Measurements from ENCODE around the gene NUAK2.
A peak's percentile ranks its signal among the peaks of the same experiment; 100 is the strongest.

Gene NUAK2

GRCh38 chr1:205348554-205349487 is 27.3 kb upstream of the NUAK2 start:
- DNase-seq (ENCODE audit: extremely low read depth in 1 of 2, low read depth in 1 of 2), result no peak

GRCh38 chr1:205346956-205347574 is 25.5 kb upstream of the NUAK2 start:
- DNase-seq (ENCODE audit: extremely low read depth in 1 of 2, low read depth in 1 of 2), result no peak

GRCh38 chr1:205345761-205346160 is 24.2 kb upstream of the NUAK2 start:
- DNase-seq (ENCODE audit: extremely low read depth in 1 of 2, low read depth in 1 of 2), result no peak

GRCh38 chr1:205344066-205344928 is 22.8 kb upstream of the NUAK2 start:
- peak; percentile 5 to 21 for DNase-seq (ENCODE audit: extremely low read depth in 1 of 2, low read depth in 1 of 2)

- no peak for DNase-seq (ENCODE audit: extremely low read depth in 1 of 2, low read depth in 1 of 2)
Observed at GRCh38 chr1:205343431-205344065, 22.0 kb upstream of the NUAK2 start.

- DNase-seq (ENCODE audit: extremely low read depth in 1 of 2, low read depth in 1 of 2), result no peak
Observed at GRCh38 chr1:205342986-205343385, 21.4 kb upstream of the NUAK2 start.

- DNase-seq (ENCODE audit: extremely low read depth in 1 of 2, low read depth in 1 of 2), result no peak
Observed at GRCh38 chr1:205340676-205341075, 19.1 kb upstream of the NUAK2 start.

GRCh38 chr1:205339717-205340116 is 18.2 kb upstream of the NUAK2 start:
- no peak for DNase-seq (ENCODE audit: extremely low read depth in 1 of 2, low read depth in 1 of 2)

GRCh38 chr1:205339197-205339702 is 17.7 kb upstream of the NUAK2 start:
- no peak for DNase-seq (ENCODE audit: extremely low read depth in 1 of 2, low read depth in 1 of 2)

- DNase-seq (ENCODE audit: extremely low read depth in 1 of 2, low read depth in 1 of 2), result no peak
Observed at GRCh38 chr1:205338011-205338410, 16.5 kb upstream of the NUAK2 start.

GRCh38 chr1:205337481-205337880 is 15.9 kb upstream of the NUAK2 start:
- DNase-seq (ENCODE audit: extremely low read depth in 1 of 2, low read depth in 1 of 2), result no peak

- DNase-seq (ENCODE audit: extremely low read depth in 1 of 2, low read depth in 1 of 2), result peak; percentile 30 to 63
Observed at GRCh38 chr1:205335692-205336091, 14.1 kb upstream of the NUAK2 start.

- DNase-seq (ENCODE audit: extremely low read depth in 1 of 2, low read depth in 1 of 2), result no peak
Observed at GRCh38 chr1:205332015-205332791, 10.7 kb upstream of the NUAK2 start.

GRCh38 chr1:205330150-205330549 is 8.6 kb upstream of the NUAK2 start:
- DNase-seq (ENCODE audit: extremely low read depth in 1 of 2, low read depth in 1 of 2), result no peak

GRCh38 chr1:205329719-205330118 is 8.2 kb upstream of the NUAK2 start:
- no peak for DNase-seq (ENCODE audit: extremely low read depth in 1 of 2, low read depth in 1 of 2)

- no peak for DNase-seq (ENCODE audit: extremely low read depth in 1 of 2, low read depth in 1 of 2)
Observed at GRCh38 chr1:205328476-205328875, 6.9 kb upstream of the NUAK2 start.

GRCh38 chr1:205326812-205327466 is 5.4 kb upstream of the NUAK2 start:
- no peak for DNase-seq (ENCODE audit: extremely low read depth in 1 of 2, low read depth in 1 of 2)

- no peak for DNase-seq (ENCODE audit: extremely low read depth in 1 of 2, low read depth in 1 of 2)
Observed at GRCh38 chr1:205325334-205325884, 3.9 kb upstream of the NUAK2 start.

- DNase-seq (ENCODE audit: extremely low read depth in 1 of 2, low read depth in 1 of 2), result no peak
Observed at GRCh38 chr1:205324781-205325180, 3.2 kb upstream of the NUAK2 start.
